PC-9 (cell line): ENCODE measurements around the gene CALCR. TPM values are rescaled to one million over a fixed set of nuclear protein-coding genes. Genes with fewer than 3 reads are reported as not detected.

Source experiments
- BruUV-seq: library from RNA; stranded (reverse); fragments of 400-500 nt; replicated peaks from 2 replicates; lab custom pipeline; 2021; lab: Mats Ljungman, UMichigan
- CTCF ChIA-PET: fragments of 300-600 bp; sonication (Branson Sonifier 250); formaldehyde crosslinking; loops from one replicate; lab custom pipeline; 2022; ENCODE audit warnings: antibody characterized with exemption; lab: Charles Lee
- POLR2A ChIA-PET: fragments of 300-600 bp; sonication (Branson Sonifier 250); formaldehyde crosslinking; loops from one replicate; lab custom pipeline; 2022; ENCODE audit warnings: antibody characterized with exemption; ENCODE audit not compliant: unreplicated experiment; lab: Charles Lee
- DNase-seq, 2 experiments: peaks; one replicate each; pipeline versions ENCODE4 v3.0.0 to v3.0.0-alpha.2; 2015 to 2022; ENCODE audit warnings: mixed read lengths in 1 of 2
- H2AFZ ChIP-seq: fragments of 200-600 bp; sonication (generic); 2 replicates; pipeline ENCODE4 v1.8.1; 2017; ENCODE audit warnings: antibody characterized with exemption
- H3F3A ChIP-seq: fragments of 200-600 bp; sonication (generic); 2 replicates; pipeline ENCODE4 v1.8.1; 2017; ENCODE audit warnings: antibody characterized with exemption, mild to moderate bottlenecking, low read depth; ENCODE audit not compliant: insufficient read depth
- H3K27ac ChIP-seq: fragments of 200-600 bp; sonication (generic); 2 replicates; pipeline ENCODE4 v1.6.1; 2016; ENCODE audit warnings: mixed run types
- H3K27me3 ChIP-seq: fragments of 200-600 bp; sonication (generic); 2 replicates; pipeline ENCODE4 v1.6.1; 2016; ENCODE audit warnings: low read depth, mixed run types; ENCODE audit not compliant: insufficient read depth
- H3K36me3 ChIP-seq: fragments of 200-600 bp; sonication (generic); 2 replicates; pipeline ENCODE4 v1.6.1; 2016; ENCODE audit warnings: low read depth, mixed run types
- H3K4me1 ChIP-seq: fragments of 200-600 bp; sonication (generic); replicated peaks from 2 replicates; pipeline ENCODE4 v1.6.1; 2016; ENCODE audit warnings: mixed run types; ENCODE audit not compliant: insufficient read depth
- H3K4me2 ChIP-seq: fragments of 200-600 bp; sonication (generic); 2 replicates; pipeline ENCODE4 v1.6.1; 2017; ENCODE audit warnings: mixed run types
- H3K4me3 ChIP-seq: fragments of 200-600 bp; sonication (generic); 2 replicates; pipeline ENCODE4 v1.6.1; 2016; ENCODE audit warnings: mixed run types
- H3K79me2 ChIP-seq: fragments of 200-600 bp; sonication (generic); 2 replicates; pipeline ENCODE4 v1.6.1; 2017; ENCODE audit warnings: low read depth, mixed run types
- H3K9me2 ChIP-seq: fragments of 200-600 bp; sonication (generic); 2 replicates; pipeline ENCODE4 v1.8.1; 2017; ENCODE audit warnings: mild to moderate bottlenecking; ENCODE audit not compliant: insufficient read depth
- H3K9me3 ChIP-seq: fragments of 200-600 bp; sonication (generic); 2 replicates; pipeline ENCODE4 v1.8.1; 2016; ENCODE audit warnings: low read depth; ENCODE audit not compliant: insufficient read depth
- H4K20me1 ChIP-seq: fragments of 200-600 bp; sonication (generic); 2 replicates; pipeline ENCODE4 v1.8.1; 2017; ENCODE audit not compliant: insufficient read depth
- CTCF ChIP-seq: fragments of 200-600 bp; sonication (generic); conservative IDR thresholded peaks from 2 replicates; pipeline ENCODE4 v1.6.1; 2017; ENCODE audit warnings: mixed run types, antibody characterized with exemption, mild to moderate bottlenecking, moderate library complexity
- EZH2 ChIP-seq: fragments of 200-600 bp; sonication (generic); IDR thresholded peaks from 2 replicates; pipeline ENCODE4 v1.8.0; 2017; ENCODE audit warnings: antibody characterized with exemption, low read depth
- intact Hi-C: fragments of 100-400 bp; cut with micrococcal nuclease; formaldehyde crosslinking; loops from one replicate; pipeline ENCODE4 v1.10.0; 2022; ENCODE audit not compliant: unreplicated experiment
- total RNA-seq: library from RNA; stranded (reverse); gene quantifications from 2 replicates; pipeline ENCODE4 v1.2.3, GENCODE V29; 2021

The CALCR gene
- total RNA-seq, 1 experiment from 2014 or later: not detected

GRCh38 chr7:93562106-93562505 lies 12.4 kb downstream of the CALCR start:
- Histone ChIP-seq H3K36me3 (no peaks in the 10 kb centered on the region), H3K79me2 (no peaks in the 10 kb centered on the region), H2AFZ (no peak overlapping the region), H3K27me3 (no peaks in the 10 kb centered on the region), H3K4me1 (peaks cover 12% of the 10 kb centered on the region), H3K4me3 (no peak overlapping the region), H3F3A (no peaks in the 10 kb centered on the region), H3K9me2 (no peaks in the 10 kb centered on the region), H3K4me2 (no peak overlapping the region), H3K9me3 (no peaks in the 10 kb centered on the region), H3K27ac (no peak overlapping the region), H4K20me1 (no peaks in the 10 kb centered on the region)
- no peak for TF ChIP-seq EZH2
- no peak for TF ChIP-seq CTCF
- intact Hi-C loops: no loop called here
- no peak for DNase-seq
- ChIA-PET CTCF (no interaction called here), POLR2A (no interaction called here)
- no TSS peak for BruUV-seq

GRCh38 chr7:93559639-93560491 lies 14.7 kb downstream of the CALCR start:
- TF ChIP-seq CTCF: no peak
- TF ChIP-seq EZH2: no peak
- no peaks in the 10 kb centered on the region for H4K20me1 ChIP-seq
- no peak overlapping the region for H3K27ac ChIP-seq
- BruUV-seq: no TSS peak
- H3K4me1 ChIP-seq: peaks cover 12% of the 10 kb centered on the region
- H3K4me3 ChIP-seq: no peak overlapping the region
- no peaks in the 10 kb centered on the region for H3K27me3 ChIP-seq
- H2AFZ ChIP-seq: no peak overlapping the region
- intact Hi-C loops: no loop called here
- H3F3A ChIP-seq: no peaks in the 10 kb centered on the region
- no peak overlapping the region for H3K4me2 ChIP-seq
- POLR2A ChIA-PET: no interaction called here
- no peaks in the 10 kb centered on the region for H3K36me3 ChIP-seq
- no peaks in the 10 kb centered on the region for H3K79me2 ChIP-seq
- H3K9me3 ChIP-seq: no peaks in the 10 kb centered on the region
- no peak for DNase-seq
- no peaks in the 10 kb centered on the region for H3K9me2 ChIP-seq
- CTCF ChIA-PET: interaction anchor here (0.7 kb wide), 1 partner anchor 33 kb away, joined by 5 read pairs; no protein-coding TSS in a partner anchor

- peak; percentile 45 to 49 for DNase-seq
- CTCF ChIA-PET: interaction anchor here (0.7 kb wide), 1 partner anchor 34 kb away, joined by 5 read pairs; no protein-coding TSS in a partner anchor
- Histone ChIP-seq H4K20me1 (no peaks in the 10 kb centered on the region), H3F3A (no peaks in the 10 kb centered on the region), H3K36me3 (no peaks in the 10 kb centered on the region), H3K4me3 (no peak overlapping the region), H3K4me1 (peaks cover 12% of the 10 kb centered on the region), H3K27ac (no peak overlapping the region), H3K79me2 (no peaks in the 10 kb centered on the region), H3K9me2 (no peaks in the 10 kb centered on the region), H3K4me2 (peak overlapping the region; percentile 26; the same call in 1 of the 2 replicates), H3K27me3 (no peaks in the 10 kb centered on the region), H2AFZ (no peak overlapping the region), H3K9me3 (no peaks in the 10 kb centered on the region)
- no peak for TF ChIP-seq EZH2
- no peak for TF ChIP-seq CTCF
- intact Hi-C loops: no loop called here
- no TSS peak for BruUV-seq
- POLR2A ChIA-PET: no interaction called here
These were observed 15.6 kb downstream of the CALCR start for GRCh38 chr7:93558705-93559614.
